Measurements from ENCODE around the gene MYO3A.

The MYO3A gene

GRCh38 chr10:26215935-26216584 is 282.0 kb downstream of the MYO3A start:
- peak; percentile 6 for DNase-seq (ENCODE audit: low read depth)

- DNase-seq (ENCODE audit: low read depth), result no peak
These were observed 282.8 kb downstream of the MYO3A start, which contains the start of gene GAD2 for GRCh38 chr10:26216585-26217395. GAD2 (plus strand) TSS chr10:26216774; CDS start chr10:26216810, 36 bp downstream.

GRCh38 chr10:26217396-26218086 is 283.5 kb downstream of the MYO3A start:
- DNase-seq (ENCODE audit: low read depth), result no peak

GRCh38 chr10:26219676-26220075 is 285.6 kb downstream of the MYO3A start:
- no peak for DNase-seq (ENCODE audit: low read depth)

GRCh38 chr10:26220901-26221300 is 286.9 kb downstream of the MYO3A start:
- DNase-seq (ENCODE audit: low read depth), result no peak

GRCh38 chr10:26221541-26221940 is 287.5 kb downstream of the MYO3A start:
- no peak for DNase-seq (ENCODE audit: low read depth)

- DNase-seq (ENCODE audit: low read depth), result no peak
These were observed 288.5 kb downstream of the MYO3A start for GRCh38 chr10:26222563-26222962.

GRCh38 chr10:26225322-26225721 is 291.3 kb downstream of the MYO3A start:
- no peak for DNase-seq (ENCODE audit: low read depth)

GRCh38 chr10:26227786-26228185 is 293.8 kb downstream of the MYO3A start:
- DNase-seq (ENCODE audit: low read depth), result no peak

GRCh38 chr10:26232174-26232573 is 298.1 kb downstream of the MYO3A start:
- DNase-seq (ENCODE audit: low read depth), result no peak

- no peak for DNase-seq (ENCODE audit: low read depth)
These were observed 301.7 kb downstream of the MYO3A start for GRCh38 chr10:26235761-26236160.

GRCh38 chr10:26238378-26238777 is 304.3 kb downstream of the MYO3A start:
- DNase-seq (ENCODE audit: low read depth), result no peak

- no peak for DNase-seq (ENCODE audit: low read depth)
These were observed 308.8 kb downstream of the MYO3A start for GRCh38 chr10:26242706-26243350.

GRCh38 chr10:26243351-26243720 is 309.3 kb downstream of the MYO3A start:
- no peak for DNase-seq (ENCODE audit: low read depth)

- DNase-seq (ENCODE audit: low read depth), result no peak
These were observed 315.7 kb downstream of the MYO3A start for GRCh38 chr10:26249681-26250080.

- no peak for DNase-seq (ENCODE audit: low read depth)
These were observed 317.9 kb downstream of the MYO3A start for GRCh38 chr10:26251925-26252324.

GRCh38 chr10:26254616-26255015 is 320.6 kb downstream of the MYO3A start:
- DNase-seq (ENCODE audit: low read depth), result no peak

GRCh38 chr10:26259341-26259740 is 325.3 kb downstream of the MYO3A start:
- no peak for DNase-seq (ENCODE audit: low read depth)

All from EH (cell line).